PFSK-1 (cell line): ENCODE data around the gene SUPT6H.

Experiments used
- FOXP2 ChIP-seq: optimal IDR thresholded peaks from 2 replicates; pipeline ENCODE3; 2011; ENCODE audit warnings: borderline replicate concordance, control low read depth, inconsistent platforms; ENCODE audit not compliant: insufficient read depth; ENCODE audit errors: extremely low read length, extremely low read depth
- POLR2AphosphoS5 ChIP-seq: IDR thresholded peaks from 2 replicates; pipeline ENCODE4 v1.6.1; 2012; ENCODE audit warnings: low read depth, mild to moderate bottlenecking, control low read depth, low read length, moderate library complexity
- SIN3A ChIP-seq: IDR thresholded peaks from 2 replicates; pipeline ENCODE4 v1.6.1; 2012; ENCODE audit warnings: mild to moderate bottlenecking, low read length, moderate library complexity, borderline replicate concordance; ENCODE audit not compliant: insufficient read depth
- TAF1 ChIP-seq: IDR thresholded peaks from 2 replicates; pipeline ENCODE4 v1.6.1; 2012; ENCODE audit warnings: low read length, control low read depth, borderline replicate concordance; ENCODE audit not compliant: insufficient read depth
- TF ChIP-seq, protein P1 (sequence below), 2 experiments: IDR thresholded peaks; 2 replicates each; pipeline versions ENCODE4 v1.6.1 to v1.8.0; 2011 to 2012; ENCODE audit warnings: low read depth in 2 of 2, low read length in 2 of 2, control low read depth in 1 of 2, inconsistent platforms in 1 of 2, mild to moderate bottlenecking in 1 of 2, moderate library complexity in 1 of 2; ENCODE audit not compliant: insufficient read depth in 1 of 2

Gene SUPT6H

GRCh38 chr17:28641579-28641978 is 20.4 kb upstream of the SUPT6H start:
- no peak for TF ChIP-seq FOXP2
- no peak for TF ChIP-seq SIN3A
- no peak for TF ChIP-seq POLR2AphosphoS5

DNA sequence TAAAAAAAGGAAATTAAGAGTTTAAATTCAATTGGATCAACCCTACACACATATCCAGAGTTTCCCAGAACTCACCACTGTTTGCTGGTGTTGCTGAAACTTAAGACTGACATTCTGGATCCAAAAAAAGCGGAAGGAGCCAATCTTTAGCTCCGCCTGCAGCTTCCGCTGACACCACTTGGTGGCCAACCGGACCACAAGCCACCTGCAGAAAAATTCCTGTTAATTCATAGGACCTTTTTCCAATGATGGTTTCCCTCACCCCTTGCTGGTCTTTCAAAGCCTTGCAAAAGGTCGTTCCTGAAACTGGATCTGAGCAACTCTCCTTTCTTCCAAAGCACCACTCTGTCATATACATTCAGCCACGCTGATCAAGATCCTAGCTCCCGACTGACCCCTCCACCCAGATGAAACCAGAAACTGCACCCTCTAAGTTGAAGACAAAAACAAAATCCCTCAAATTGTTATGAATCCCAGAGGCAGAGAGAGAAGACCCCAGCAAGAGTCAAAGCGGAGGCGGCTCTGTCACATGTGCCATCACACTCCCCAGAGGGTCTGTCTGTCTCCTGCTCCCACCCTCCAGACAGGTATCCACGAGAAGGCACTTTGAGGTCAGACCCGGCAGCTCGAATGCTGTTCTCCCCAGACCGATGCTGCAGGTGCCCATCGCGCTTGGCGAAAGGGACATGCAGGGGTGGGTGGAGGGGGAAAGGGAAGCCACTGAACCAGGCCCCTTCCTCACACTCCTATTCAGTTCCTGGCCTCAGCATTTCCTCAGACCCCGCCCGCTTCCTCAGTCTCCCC is 17.8 kb upstream of the SUPT6H start:
- TF ChIP-seq FOXP2 (no peak), TAF1 (peak; percentile 72; the same call in 1 of the 2 replicates), SIN3A (0 out of 2 replicates have a peak, but pooled peaks have one; percentile 19), POLR2AphosphoS5 (no peak; the same call in 1 of the 2 replicates)
- TF ChIP-seq, protein P1, sequence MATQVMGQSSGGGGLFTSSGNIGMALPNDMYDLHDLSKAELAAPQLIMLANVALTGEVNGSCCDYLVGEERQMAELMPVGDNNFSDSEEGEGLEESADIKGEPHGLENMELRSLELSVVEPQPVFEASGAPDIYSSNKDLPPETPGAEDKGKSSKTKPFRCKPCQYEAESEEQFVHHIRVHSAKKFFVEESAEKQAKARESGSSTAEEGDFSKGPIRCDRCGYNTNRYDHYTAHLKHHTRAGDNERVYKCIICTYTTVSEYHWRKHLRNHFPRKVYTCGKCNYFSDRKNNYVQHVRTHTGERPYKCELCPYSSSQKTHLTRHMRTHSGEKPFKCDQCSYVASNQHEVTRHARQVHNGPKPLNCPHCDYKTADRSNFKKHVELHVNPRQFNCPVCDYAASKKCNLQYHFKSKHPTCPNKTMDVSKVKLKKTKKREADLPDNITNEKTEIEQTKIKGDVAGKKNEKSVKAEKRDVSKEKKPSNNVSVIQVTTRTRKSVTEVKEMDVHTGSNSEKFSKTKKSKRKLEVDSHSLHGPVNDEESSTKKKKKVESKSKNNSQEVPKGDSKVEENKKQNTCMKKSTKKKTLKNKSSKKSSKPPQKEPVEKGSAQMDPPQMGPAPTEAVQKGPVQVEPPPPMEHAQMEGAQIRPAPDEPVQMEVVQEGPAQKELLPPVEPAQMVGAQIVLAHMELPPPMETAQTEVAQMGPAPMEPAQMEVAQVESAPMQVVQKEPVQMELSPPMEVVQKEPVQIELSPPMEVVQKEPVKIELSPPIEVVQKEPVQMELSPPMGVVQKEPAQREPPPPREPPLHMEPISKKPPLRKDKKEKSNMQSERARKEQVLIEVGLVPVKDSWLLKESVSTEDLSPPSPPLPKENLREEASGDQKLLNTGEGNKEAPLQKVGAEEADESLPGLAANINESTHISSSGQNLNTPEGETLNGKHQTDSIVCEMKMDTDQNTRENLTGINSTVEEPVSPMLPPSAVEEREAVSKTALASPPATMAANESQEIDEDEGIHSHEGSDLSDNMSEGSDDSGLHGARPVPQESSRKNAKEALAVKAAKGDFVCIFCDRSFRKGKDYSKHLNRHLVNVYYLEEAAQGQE (IDR thresholded peaks at IDR 0.05; ENCODE audit: insufficient read depth in 1 of 2, low read depth in 2 of 2, low read length in 2 of 2): no peak

DNA sequence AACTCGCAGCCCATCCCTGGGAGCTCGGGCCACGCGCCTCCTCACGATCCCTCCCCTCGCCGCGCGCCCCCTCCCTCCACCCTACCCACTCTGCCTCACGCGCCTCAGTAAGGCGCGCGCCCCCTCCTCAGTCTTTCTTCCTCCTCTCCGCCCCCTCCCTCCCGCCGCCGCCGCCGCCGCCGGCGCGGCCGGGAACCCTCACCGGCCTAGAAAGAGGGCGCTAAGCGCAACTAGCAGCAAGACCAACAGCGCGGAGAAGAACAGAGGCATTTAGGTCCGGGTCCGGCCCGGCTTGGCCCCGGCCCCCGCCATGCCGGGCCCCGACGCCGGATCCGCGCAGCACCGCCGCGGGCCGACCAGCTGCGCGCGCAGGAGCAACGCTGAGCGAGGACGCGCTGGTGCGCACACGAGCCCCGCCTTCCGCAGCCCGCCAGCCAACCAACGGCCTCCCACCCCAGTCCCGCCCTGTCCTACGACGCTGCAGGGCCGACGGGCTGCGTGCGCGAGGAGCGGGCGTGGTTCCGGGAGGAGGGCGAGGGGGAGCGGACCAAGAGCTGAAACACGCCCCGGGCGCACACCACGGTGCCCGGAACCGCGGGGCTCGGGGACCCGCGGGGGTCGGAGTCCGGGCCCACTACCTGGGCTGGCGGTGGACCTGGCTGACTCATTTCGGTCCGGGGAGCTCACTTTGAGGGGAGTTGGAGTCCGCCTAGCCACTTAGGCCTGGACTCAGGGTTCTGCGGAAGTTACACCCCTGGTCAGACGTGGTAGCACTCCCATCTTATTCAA is 17.0 kb upstream of the SUPT6H start, which contains the start of gene BLTP2:
Gene BLTP2 (minus strand): TSS at position 372 of the 789 bp plus-strand sequence. CDS start 102 bp downstream, at position 270.
- TF ChIP-seq, protein P1 (IDR thresholded peaks at IDR 0.05; ENCODE audit: insufficient read depth in 1 of 2, low read depth in 2 of 2, low read length in 2 of 2): 0 out of 4 replicates have a peak, but pooled peaks of 1 of the 2 experiments have one; percentile 24
- TF ChIP-seq SIN3A: peak; percentile 46; the same call in 1 of the 2 replicates
- peak; percentile 92 for TF ChIP-seq FOXP2
- TF ChIP-seq POLR2AphosphoS5: peak; percentile 73
- peak; percentile 86; the same call in 1 of the 2 replicates for TF ChIP-seq TAF1

GRCh38 chr17:28645576-28645939 is 16.4 kb upstream of the SUPT6H start:
- no peak for TF ChIP-seq POLR2AphosphoS5
- TF ChIP-seq, protein P1 (IDR thresholded peaks at IDR 0.05; ENCODE audit: insufficient read depth in 1 of 2, low read depth in 2 of 2, low read length in 2 of 2): no peak
- no peak for TF ChIP-seq FOXP2
- TF ChIP-seq TAF1: no peak
- no peak for TF ChIP-seq SIN3A

DNA sequence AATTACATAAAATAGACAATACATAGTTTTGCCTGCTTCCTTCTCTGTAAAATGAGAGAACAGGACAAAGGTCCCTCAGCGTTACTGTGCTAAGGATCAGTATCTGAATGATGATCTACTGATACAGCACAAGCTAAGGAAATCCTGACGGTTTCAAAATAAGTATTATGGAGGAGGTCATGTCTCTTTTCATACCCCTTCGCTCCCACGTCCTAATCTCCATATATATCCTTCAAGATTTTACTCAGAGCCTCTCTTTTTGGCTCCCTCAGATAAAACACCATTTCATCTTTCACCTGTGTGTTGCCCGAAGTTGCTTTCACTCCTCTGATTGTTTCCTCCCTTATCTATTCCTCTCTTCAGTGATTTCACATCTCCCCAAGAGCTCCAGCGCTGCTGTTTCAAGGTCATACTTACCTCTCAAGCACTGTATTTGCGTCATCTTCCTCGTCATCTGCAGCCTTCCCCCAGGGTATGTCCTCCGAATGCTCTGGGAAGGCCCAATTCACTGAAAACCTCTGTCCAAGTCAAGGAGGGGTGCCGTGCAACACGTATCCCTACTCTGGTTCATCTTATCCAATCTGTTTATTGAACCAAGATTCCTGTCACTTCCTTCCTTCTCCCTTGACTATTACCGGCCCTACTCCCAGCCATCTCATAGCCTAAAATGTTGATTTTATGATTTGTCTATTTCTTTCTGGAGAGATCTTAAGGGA is 15.8 kb upstream of the SUPT6H start:
- TF ChIP-seq TAF1 (no peak), FOXP2 (no peak), POLR2AphosphoS5 (no peak)
- TF ChIP-seq, protein P1 (IDR thresholded peaks at IDR 0.05; ENCODE audit: insufficient read depth in 1 of 2, low read depth in 2 of 2, low read length in 2 of 2): no peak
